ENCODE results near the gene DCTN1.

- TF ChIP-seq EZH2 (IDR thresholded peaks at IDR 0.05; ENCODE audit: low read length, missing control alignments) (no peak), CTCF (conservative IDR thresholded peaks at IDR 0.05 in 1 of 2, IDR thresholded peaks at IDR 0.05 in 1 of 2; ENCODE audit: low read depth in 1 of 2, low read length in 2 of 2) (no peak)
Observed at GRCh38 chr2:74420006-74420405, 39.9 kb upstream of the DCTN1 start.
